ENCODE data around the gene FGF7. TPM values are rescaled to one million over a fixed set of nuclear protein-coding genes. Genes with fewer than 3 reads are reported as not detected.

FGF7 gene
- total RNA-seq, 4 donors from 2014 or later = 53.5 to 106 (median 64.0) TPM

DNA sequence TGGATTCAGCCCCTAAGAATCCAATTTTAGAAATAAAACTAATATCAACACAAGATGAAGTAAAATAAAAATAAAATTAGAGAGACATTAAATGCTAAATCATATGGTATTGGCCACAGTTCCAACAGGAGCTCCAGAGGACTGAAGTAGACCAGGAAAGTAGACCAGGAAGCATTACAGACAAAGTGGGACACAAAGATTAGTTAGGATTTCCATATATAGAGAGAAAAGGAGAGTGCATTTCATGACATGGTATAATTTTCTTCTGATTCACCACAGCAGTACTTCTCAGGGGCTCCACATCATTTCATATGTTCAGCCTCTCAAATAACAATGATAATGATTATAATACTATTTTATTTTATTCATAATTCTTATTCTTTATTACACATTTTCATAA, 18.3 kb downstream of the FGF7 start:
- no peak for DNase-seq (ENCODE audit: extremely low spot score)
- Histone ChIP-seq H3K9me3 (no peaks in the 10 kb centered on the region), H3K36me3 (no peaks in the 10 kb centered on the region), H3K4me3 (no peak overlapping the region), H3K4me1 (peaks cover 28 to 67% (median 64%) of the 10 kb centered on the region in 4 donors), H3K27me3 (no peaks in the 10 kb centered on the region), H3K27ac (replicated peaks in 1 of 4) (peak overlapping the region; percentile 4 to 64 (median 38))
- TF ChIP-seq, protein P1, sequence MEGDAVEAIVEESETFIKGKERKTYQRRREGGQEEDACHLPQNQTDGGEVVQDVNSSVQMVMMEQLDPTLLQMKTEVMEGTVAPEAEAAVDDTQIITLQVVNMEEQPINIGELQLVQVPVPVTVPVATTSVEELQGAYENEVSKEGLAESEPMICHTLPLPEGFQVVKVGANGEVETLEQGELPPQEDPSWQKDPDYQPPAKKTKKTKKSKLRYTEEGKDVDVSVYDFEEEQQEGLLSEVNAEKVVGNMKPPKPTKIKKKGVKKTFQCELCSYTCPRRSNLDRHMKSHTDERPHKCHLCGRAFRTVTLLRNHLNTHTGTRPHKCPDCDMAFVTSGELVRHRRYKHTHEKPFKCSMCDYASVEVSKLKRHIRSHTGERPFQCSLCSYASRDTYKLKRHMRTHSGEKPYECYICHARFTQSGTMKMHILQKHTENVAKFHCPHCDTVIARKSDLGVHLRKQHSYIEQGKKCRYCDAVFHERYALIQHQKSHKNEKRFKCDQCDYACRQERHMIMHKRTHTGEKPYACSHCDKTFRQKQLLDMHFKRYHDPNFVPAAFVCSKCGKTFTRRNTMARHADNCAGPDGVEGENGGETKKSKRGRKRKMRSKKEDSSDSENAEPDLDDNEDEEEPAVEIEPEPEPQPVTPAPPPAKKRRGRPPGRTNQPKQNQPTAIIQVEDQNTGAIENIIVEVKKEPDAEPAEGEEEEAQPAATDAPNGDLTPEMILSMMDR (IDR thresholded peaks at IDR 0.05) = no peak
- TF ChIP-seq EP300 (IDR thresholded peaks at IDR 0.05) (no peak), POLR2AphosphoS5 (IDR thresholded peaks at IDR 0.05) (no peak), POLR2A (IDR thresholded peaks at IDR 0.05; ENCODE audit: low read depth) (no peak)
- intact Hi-C loops (cut with DNase I) = no loop called here

- intact Hi-C loops (cut with DNase I) = no loop called here
- Histone ChIP-seq H3K27me3 (no peaks in the 10 kb centered on the region), H3K4me1 (peaks cover 25 to 67% (median 63%) of the 10 kb centered on the region in 4 donors), H3K36me3 (no peaks in the 10 kb centered on the region), H3K9me3 (no peaks in the 10 kb centered on the region), H3K4me3 (no peak overlapping the region), H3K27ac (replicated peaks in 1 of 4) (peak overlapping the region in 3 of 4 donors; percentile 6 to 48 (median 27))
- TF ChIP-seq POLR2A (IDR thresholded peaks at IDR 0.05; ENCODE audit: low read depth) = no peak
- no peak for TF ChIP-seq EP300 (IDR thresholded peaks at IDR 0.05)
- TF ChIP-seq, protein P1 (IDR thresholded peaks at IDR 0.05) = no peak
- no peak for TF ChIP-seq POLR2AphosphoS5 (IDR thresholded peaks at IDR 0.05)
- no peak for DNase-seq (ENCODE audit: extremely low spot score)
- WGBS = 97% methylated on average over 1 of the region's 1 CpG
Observed at GRCh38 chr15:49441816-49442215, 18.8 kb downstream of the FGF7 start.

DNA sequence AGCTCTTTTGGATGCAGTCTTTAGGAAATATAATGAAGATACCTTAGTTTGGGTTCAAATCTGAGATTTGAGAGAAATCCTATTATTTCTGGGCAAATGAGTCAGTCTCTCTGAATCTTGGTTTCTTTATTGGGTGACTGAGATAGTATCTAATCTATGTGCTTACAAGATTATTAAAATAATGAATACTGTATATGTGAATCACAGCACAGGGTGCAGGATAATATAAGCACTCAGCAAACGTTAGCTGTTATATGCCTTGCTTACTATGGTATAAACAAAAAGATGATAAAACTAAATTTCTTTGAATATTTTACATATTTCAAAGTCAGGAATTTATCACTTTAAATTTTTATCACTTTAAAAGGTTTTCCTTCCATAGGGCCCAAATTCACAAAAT, 29.6 kb downstream of the FGF7 start:
- Histone ChIP-seq H3K36me3 (no peaks in the 10 kb centered on the region), H3K27me3 (no peaks in the 10 kb centered on the region), H3K27ac (replicated peaks in 1 of 4) (no peak overlapping the region), H3K4me1 (peaks cover 4 to 39% (median 30%) of the 10 kb centered on the region in 4 donors), H3K4me3 (no peak overlapping the region), H3K9me3 (no peaks in the 10 kb centered on the region)
- 53% methylated on average over 1 of the region's 1 CpG for WGBS
- no peak for TF ChIP-seq POLR2AphosphoS5 (IDR thresholded peaks at IDR 0.05)
- TF ChIP-seq, protein P1 (IDR thresholded peaks at IDR 0.05) = no peak
- TF ChIP-seq EP300 (IDR thresholded peaks at IDR 0.05) = no peak
- no peak for TF ChIP-seq POLR2A (IDR thresholded peaks at IDR 0.05; ENCODE audit: low read depth)
- intact Hi-C loops (cut with DNase I) = no loop called here
- DNase-seq (ENCODE audit: extremely low spot score) = no peak

- intact Hi-C loops (cut with DNase I) = no loop called here
- H3K27ac ChIP-seq (replicated peaks in 1 of 4) = peak overlapping the region in 1 of 4 donors; percentile 14
- H3K27me3 ChIP-seq = no peaks in the 10 kb centered on the region
- DNase-seq (ENCODE audit: extremely low spot score) = no peak
- no peak overlapping the region for H3K4me3 ChIP-seq
- TF ChIP-seq POLR2A (IDR thresholded peaks at IDR 0.05; ENCODE audit: low read depth) = no peak
- TF ChIP-seq, protein P1 (IDR thresholded peaks at IDR 0.05) = no peak
- TF ChIP-seq EP300 (IDR thresholded peaks at IDR 0.05) = no peak
- no peak for TF ChIP-seq POLR2AphosphoS5 (IDR thresholded peaks at IDR 0.05)
- H3K9me3 ChIP-seq = no peaks in the 10 kb centered on the region
- no peaks in the 10 kb centered on the region for H3K36me3 ChIP-seq
- H3K4me1 ChIP-seq = peaks cover 10 to 53% (median 42%) of the 10 kb centered on the region in 4 donors
Observed at GRCh38 chr15:49456166-49456565, 33.1 kb downstream of the FGF7 start.

DNA sequence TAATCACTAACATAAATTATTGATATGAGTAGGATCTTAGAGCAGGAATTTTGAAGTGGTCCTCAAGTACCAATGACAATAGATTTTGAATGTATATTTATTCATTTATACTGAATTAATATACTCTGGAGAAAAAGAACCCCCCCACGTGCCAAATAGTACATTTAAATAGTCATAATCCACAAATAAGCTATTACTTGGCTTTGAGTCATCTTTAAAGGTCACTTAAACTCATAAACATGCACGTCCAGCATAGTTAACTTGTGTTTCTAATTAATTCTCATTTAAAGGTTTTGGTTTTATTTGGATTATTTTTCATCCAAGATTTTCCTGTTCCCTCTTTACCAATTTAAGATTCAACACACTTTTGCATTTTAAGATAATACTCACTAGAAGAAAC, 35.1 kb downstream of the FGF7 start:
- peaks cover 20 to 73% (median 56%) of the 10 kb centered on the region in 4 donors for H3K4me1 ChIP-seq
- no peak overlapping the region for H3K4me3 ChIP-seq
- DNase-seq (ENCODE audit: extremely low spot score) = no peak
- H3K27me3 ChIP-seq = no peaks in the 10 kb centered on the region
- WGBS = 17% methylated on average over 2 of the region's 2 CpGs
- TF ChIP-seq EP300 (IDR thresholded peaks at IDR 0.05) = no peak
- TF ChIP-seq, protein P1 (IDR thresholded peaks at IDR 0.05) = no peak
- no peak for TF ChIP-seq POLR2AphosphoS5 (IDR thresholded peaks at IDR 0.05)
- TF ChIP-seq POLR2A (IDR thresholded peaks at IDR 0.05; ENCODE audit: low read depth) = no peak
- intact Hi-C loops (cut with DNase I) = no loop called here
- H3K27ac ChIP-seq (replicated peaks in 1 of 4) = peak overlapping the region; percentile 39 to 56 (median 48)
- H3K36me3 ChIP-seq = no peaks in the 10 kb centered on the region
- no peaks in the 10 kb centered on the region for H3K9me3 ChIP-seq
